ENCODE results near the gene TMF1. TPM values are rescaled to one million over a fixed set of nuclear protein-coding genes. Genes with fewer than 3 reads are reported as not detected.

TMF1 gene
- total and polyA plus RNA-seq, 2 of the 8 experiments (the other 6 are each of a cell fraction or from before 2014, with no cell fraction given), result 1.4 to 18.3 TPM

DNA sequence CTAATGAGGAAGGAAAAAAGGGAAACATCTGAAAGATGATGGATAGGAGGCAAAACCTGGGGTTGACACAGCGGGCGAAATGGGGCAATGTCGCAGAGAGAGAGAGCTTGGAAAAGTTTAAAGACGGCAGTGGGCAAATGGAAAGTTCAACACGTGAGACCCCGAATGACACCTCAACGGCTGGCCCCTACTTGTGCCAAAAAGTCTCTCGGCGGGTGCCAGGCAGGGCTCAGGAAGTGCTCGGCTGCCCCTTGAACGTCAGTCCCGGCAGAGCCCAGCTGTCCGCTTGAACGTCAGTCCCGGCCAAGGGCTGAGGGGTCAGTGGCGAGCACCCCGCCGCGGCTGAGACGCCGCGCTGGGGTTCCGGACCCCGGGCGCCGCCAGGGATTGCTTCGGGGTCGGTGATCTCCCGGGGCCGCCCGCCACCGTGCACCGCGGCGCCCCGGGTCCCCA, 39.3 kb downstream of the TMF1 start:
- peaks cover 0 to 4% (median 0%) of the 10 kb centered on the region in 4 experiments; a peak in 2 of 7 replicates for H3K27me3 ChIP-seq (replicated peaks in 1 of 4; ENCODE audit: control insufficient read depth in 3 of 4, extremely low read depth in 1 of 4, insufficient read depth in 3 of 4, low read length in 3 of 4)
- H2BK15ac ChIP-seq (ENCODE audit: low read length), result 0 out of 2 replicates have a peak overlapping the region, but pooled peaks have one; percentile 41
- no peaks in the 10 kb centered on the region for H3K79me1 ChIP-seq (ENCODE audit: low read depth, low read length)
- H3K9ac ChIP-seq (replicated peaks in 1 of 4; ENCODE audit: extremely low read depth in 1 of 4, low read depth in 3 of 4, low read length in 3 of 4), result peak overlapping the region in 3 of 4 experiments; percentile 71 to 77 (median 74); a peak in 5 of 7 replicates
- H2BK20ac ChIP-seq (ENCODE audit: low read length), result no peak overlapping the region
- H3K18ac ChIP-seq (ENCODE audit: extremely low read depth, low read length), result peak overlapping the region; percentile 13; the same call in 1 of the 2 replicates
- no peak overlapping the region for H3K56ac ChIP-seq (replicated peaks; ENCODE audit: insufficient read length, low read depth, low read length)
- no peak overlapping the region for H3K14ac ChIP-seq (ENCODE audit: insufficient read length)
- no peaks in the 10 kb centered on the region for H3K79me2 ChIP-seq (ENCODE audit: control insufficient read depth in 1 of 2, insufficient read depth in 2 of 2, low read length in 2 of 2)
- H3K4me3 ChIP-seq (ENCODE audit: extremely low read depth in 1 of 4, insufficient read depth in 2 of 4, low read depth in 3 of 4, low read length in 4 of 4), result peak overlapping the region; percentile 38 to 82 (median 56)
- WGBS, 2 experiments (ENCODE audit: extremely low coverage in 1 of 2, insufficient coverage in 1 of 2, insufficient read length in 1 of 2, insufficient replicate concordance in 2 of 2, low coverage in 1 of 2, low lambda C conversion rate in 2 of 2, missing lambda C conversion rate in 1 of 2), result 23% methylated on average over 15 of the region's 36 CpGs; no CpG with 5 or more reads in 1 of the 2 experiments
- DNase-seq (ENCODE audit: low read depth in 1 of 2, low spot score in 2 of 2), result peak in 1 of 2 experiments; percentile 54
- H3K4me2 ChIP-seq (ENCODE audit: insufficient read depth in 1 of 2, low read depth in 2 of 2, low read length in 2 of 2), result peak overlapping the region; percentile 44 to 69
- no peak overlapping the region for H2BK120ac ChIP-seq (replicated peaks; ENCODE audit: low read depth, low read length)
- H4K91ac ChIP-seq (replicated peaks; ENCODE audit: insufficient read length, low read length), result no peak overlapping the region
- H3K27ac ChIP-seq (ENCODE audit: low read depth, low read length), result no peak overlapping the region
- peak overlapping the region; percentile 9; the same call in 1 of the 2 replicates for H4K8ac ChIP-seq (ENCODE audit: extremely low read depth, insufficient read depth, low read length)
- CTCF ChIA-PET (ENCODE audit: partially characterized antibody), result interaction anchor here (1.0 to 1.5 kb wide), 3 partner anchors 26 to 40 kb away, joined by 3 to 4 read pairs (median 3); no protein-coding TSS in a partner anchor
- H3K23ac ChIP-seq (ENCODE audit: insufficient read length), result no peak overlapping the region
- no peaks in the 10 kb centered on the region for H3K9me3 ChIP-seq (ENCODE audit: insufficient read depth in 2 of 2, low read depth in 1 of 2, low read length in 1 of 2)
- no peak for FAIRE-seq
- TF ChIP-seq POLR2AphosphoS5 (IDR thresholded peaks at IDR 0.05; ENCODE audit: low read depth, low read length) (no peak), NANOG (IDR thresholded peaks at IDR 0.05; ENCODE audit: insufficient read depth, low read depth, low read length, poor library complexity, severe bottlenecking) (peak; percentile 21), SP4 (IDR thresholded peaks at IDR 0.05; ENCODE audit: low read length) (no peak), CTBP2 (IDR thresholded peaks at IDR 0.05; ENCODE audit: borderline replicate concordance, insufficient read depth, insufficient read length, low read length) (no peak), SIN3A (conservative IDR thresholded peaks at IDR 0.05 in 1 of 2, IDR thresholded peaks at IDR 0.05 in 1 of 2; ENCODE audit: low read depth in 1 of 2, low read length in 2 of 2) (peak; percentile 45 to 72; a peak in 2 of 4 replicates), TBP (IDR thresholded peaks at IDR 0.05; ENCODE audit: low read depth, low read length) (peak; percentile 37; the same call in 1 of the 2 replicates), POLR2A (IDR thresholded peaks at IDR 0.05; ENCODE audit: control extremely low read depth in 1 of 2, low read depth in 2 of 2, low read length in 2 of 2) (0 out of 3 replicates have a peak, but pooled peaks of 1 of the 2 experiments have one; percentile 57)
- H4K20me1 ChIP-seq (replicated peaks in 1 of 2; ENCODE audit: control insufficient read depth in 1 of 2, insufficient read depth in 2 of 2, low read length in 2 of 2), result no peaks in the 10 kb centered on the region
- peaks cover 6 to 19% (median 9%) of the 10 kb centered on the region in 4 experiments for H3K4me1 ChIP-seq (replicated peaks in 1 of 4; ENCODE audit: control insufficient read depth in 3 of 4, insufficient read depth in 4 of 4, low read length in 3 of 4)
- H2AK5ac ChIP-seq (ENCODE audit: low read depth, low read length), result no peak overlapping the region
- POLR2A ChIA-PET (ENCODE audit: partially characterized antibody), result interaction anchor here (0.8 to 2.9 kb wide), 8 partner anchors 9 to 100 kb away, joined by 3 to 19 read pairs (median 4); partner anchors contain the start of genes ARL6IP5, TMF1 and UBA3
- H3K23me2 ChIP-seq (ENCODE audit: low read depth, low read length), result peaks cover 4% of the 10 kb centered on the region
- H2AFZ ChIP-seq (ENCODE audit: low read length), result no peak overlapping the region
- 0 out of 2 replicates have a peak overlapping the region, but pooled peaks have one; percentile 50 for H2BK12ac ChIP-seq (ENCODE audit: low read depth, low read length)
- no peak overlapping the region for H4K5ac ChIP-seq (ENCODE audit: insufficient read length, low read depth, low read length)
- no peak overlapping the region for H2BK5ac ChIP-seq (ENCODE audit: low read depth, low read length)
- H3K36me3 ChIP-seq (ENCODE audit: control insufficient read depth in 2 of 4, insufficient read depth in 4 of 4, low read length in 3 of 4), result no peaks in the 10 kb centered on the region; a peak in 1 of 8 replicates
- no peak overlapping the region for H3K4ac ChIP-seq (replicated peaks; ENCODE audit: insufficient read length, low read depth, low read length)

Measured in H1 (cell line).